ENCODE measurements around the gene XRCC4. TPM values are rescaled to one million over a fixed set of nuclear protein-coding genes. Genes with fewer than 3 reads are reported as not detected.
"Not testable (repeated sequence)": the region's sequence is repeated elsewhere in the genome, so short reads cannot be mapped to it uniquely, and the experiment has no call there.

XRCC4 gene
- total RNA-seq, 5 donors from 2014 or later (not counting 1 experiment from before 2014, with no cell fraction given): 3.5 to 5.1 (median 4.2) TPM

- Histone ChIP-seq H3K9me3 (no peaks in the 10 kb centered on the region), H3K27ac (ENCODE audit: low read length) (no peak overlapping the region), H3K27me3 (replicated peaks in 1 of 2; ENCODE audit: control insufficient read depth in 2 of 2, extremely low read depth in 1 of 2, insufficient read depth in 2 of 2, low read length in 1 of 2) (no peaks in the 10 kb centered on the region), H3K4me1 (ENCODE audit: control insufficient read depth in 1 of 2, extremely low read depth in 1 of 2, insufficient read depth in 2 of 2, low read length in 2 of 2) (no peaks in the 10 kb centered on the region), H3K36me3 (ENCODE audit: control insufficient read depth in 2 of 2, extremely low read depth in 1 of 2, insufficient read depth in 1 of 2, low read length in 1 of 2) (no peaks in the 10 kb centered on the region), H3K4me3 (ENCODE audit: control insufficient read depth in 1 of 2, extremely low read depth in 1 of 2, low read length in 1 of 2) (no peak overlapping the region)
- Mint-ChIP-seq H3K9me3 (no peaks in the 10 kb centered on the region), H3K27me3 (no peaks in the 10 kb centered on the region), H3K4me1 (no peaks in the 10 kb centered on the region), H3K27ac (no peak overlapping the region), H3K4me3 (no peak overlapping the region), H3K36me3 (peaks cover 15% of the 10 kb centered on the region)
- DNase-seq (no peak), ATAC-seq (replicated peaks in 1 of 4) (no peak)
- ChIA-PET CTCF (interaction anchor here in 1 of 2 donors (0.6 kb wide), 1 partner anchor 10 kb away, joined by 3 read pairs; no protein-coding TSS in a partner anchor), POLR2A (interaction anchor here in 1 of 2 donors (0.7 kb wide), 1 partner anchor 1071 kb away, joined by 5 read pairs; no protein-coding TSS in a partner anchor)
Observed at GRCh38 chr5:83145882-83146331, 68.6 kb downstream of the XRCC4 start.

- no peaks in the 10 kb centered on the region for H3K9me3 Mint-ChIP-seq
- no peaks in the 10 kb centered on the region for H3K27me3 Mint-ChIP-seq
- H3K27me3 ChIP-seq (replicated peaks in 1 of 2; ENCODE audit: control insufficient read depth in 2 of 2, extremely low read depth in 1 of 2, insufficient read depth in 2 of 2, low read length in 1 of 2): no peaks in the 10 kb centered on the region
- ChIA-PET POLR2A (no interaction called here), CTCF (interaction anchor here in 1 of 2 donors (0.6 kb wide), 1 partner anchor 10 kb away, joined by 3 read pairs; no protein-coding TSS in a partner anchor)
- H3K4me1 ChIP-seq (ENCODE audit: control insufficient read depth in 1 of 2, extremely low read depth in 1 of 2, insufficient read depth in 2 of 2, low read length in 2 of 2): no peaks in the 10 kb centered on the region
- no peak overlapping the region for H3K4me3 Mint-ChIP-seq
- H3K4me1 Mint-ChIP-seq: no peaks in the 10 kb centered on the region
- H3K4me3 ChIP-seq (ENCODE audit: control insufficient read depth in 1 of 2, extremely low read depth in 1 of 2, low read length in 1 of 2): no peak overlapping the region
- no CpG with 5 or more reads among the region's 4 CpGs for WGBS (ENCODE audit: insufficient coverage)
- H3K36me3 ChIP-seq (ENCODE audit: control insufficient read depth in 2 of 2, extremely low read depth in 1 of 2, insufficient read depth in 1 of 2, low read length in 1 of 2): no peaks in the 10 kb centered on the region
- peaks cover 11% of the 10 kb centered on the region for H3K36me3 Mint-ChIP-seq
- DNase-seq (no peak), ATAC-seq (replicated peaks in 1 of 4) (no peak)
- no peaks in the 10 kb centered on the region for H3K9me3 ChIP-seq
- no peak overlapping the region for H3K27ac ChIP-seq (ENCODE audit: low read length)
- H3K27ac Mint-ChIP-seq: no peak overlapping the region
Observed at GRCh38 chr5:83146441-83146840, 69.1 kb downstream of the XRCC4 start.

DNA sequence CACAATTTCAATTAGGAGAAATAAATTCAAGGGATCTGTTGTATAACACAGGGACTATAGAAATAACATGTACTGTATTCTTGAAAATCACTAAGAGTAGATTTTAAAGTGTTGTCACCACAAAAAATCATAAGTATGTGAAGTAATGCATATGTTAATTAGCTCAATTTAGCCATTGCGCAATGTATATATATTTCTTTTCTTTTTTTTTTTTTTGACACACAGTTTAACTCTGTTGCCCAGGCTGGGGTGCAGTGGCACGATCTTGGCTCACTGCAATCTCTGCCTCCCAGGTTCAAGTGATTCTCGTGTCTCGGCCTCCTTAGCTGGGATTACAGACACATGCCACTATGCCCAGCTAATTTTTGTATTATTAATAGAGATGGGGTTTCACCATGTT, 70.2 kb downstream of the XRCC4 start:
- Mint-ChIP-seq H3K4me1 (no peaks in the 10 kb centered on the region), H3K36me3 (peaks cover 11% of the 10 kb centered on the region), H3K9me3 (no peaks in the 10 kb centered on the region), H3K27ac (no peak overlapping the region), H3K27me3 (no peaks in the 10 kb centered on the region), H3K4me3 (no peak overlapping the region)
- no peak overlapping the region for H3K4me3 ChIP-seq (ENCODE audit: control insufficient read depth in 1 of 2, extremely low read depth in 1 of 2, low read length in 1 of 2)
- H3K27ac ChIP-seq (ENCODE audit: low read length): no peak overlapping the region
- H3K36me3 ChIP-seq (ENCODE audit: control insufficient read depth in 2 of 2, extremely low read depth in 1 of 2, insufficient read depth in 1 of 2, low read length in 1 of 2): no peaks in the 10 kb centered on the region
- H3K27me3 ChIP-seq (replicated peaks in 1 of 2; ENCODE audit: control insufficient read depth in 2 of 2, extremely low read depth in 1 of 2, insufficient read depth in 2 of 2, low read length in 1 of 2): no peaks in the 10 kb centered on the region
- no CpG with 5 or more reads among the region's 4 CpGs for WGBS (ENCODE audit: insufficient coverage)
- POLR2A ChIA-PET: interaction anchor here in 1 of 2 donors (0.6 kb wide), 1 partner anchor 292 kb away, joined by 3 read pairs; no protein-coding TSS in a partner anchor
- CTCF ChIA-PET: no interaction called here
- DNase-seq (no peak), ATAC-seq (replicated peaks in 1 of 4) (no peak)
- H3K4me1 ChIP-seq (ENCODE audit: control insufficient read depth in 1 of 2, extremely low read depth in 1 of 2, insufficient read depth in 2 of 2, low read length in 2 of 2): no peaks in the 10 kb centered on the region
- no peaks in the 10 kb centered on the region for H3K9me3 ChIP-seq

DNA sequence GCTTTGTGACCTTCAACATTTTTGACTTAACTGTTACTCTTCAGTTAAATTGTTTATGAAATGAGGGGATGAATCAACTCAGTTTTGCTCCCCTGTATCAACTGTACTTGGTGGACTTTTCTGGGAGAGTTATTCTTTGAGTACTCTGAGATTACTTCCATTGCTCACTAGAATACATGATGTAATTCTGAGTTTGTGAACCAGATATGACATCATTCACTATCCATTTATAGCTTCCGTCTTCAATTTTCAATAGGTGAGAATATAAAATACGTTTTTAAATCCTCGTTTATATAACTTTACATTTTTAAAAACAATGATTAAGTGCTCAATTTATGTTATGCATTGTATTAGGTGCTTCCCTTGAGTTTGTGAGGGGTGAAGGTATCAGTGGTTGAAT, 71.0 kb downstream of the XRCC4 start:
- no CpG with 5 or more reads among the region's 3 CpGs for WGBS (ENCODE audit: insufficient coverage)
- POLR2A ChIA-PET: no interaction called here
- CTCF ChIA-PET: no interaction called here
- H3K27me3 ChIP-seq (replicated peaks in 1 of 2; ENCODE audit: control insufficient read depth in 2 of 2, extremely low read depth in 1 of 2, insufficient read depth in 2 of 2, low read length in 1 of 2): no peaks in the 10 kb centered on the region
- no peak overlapping the region for H3K4me3 Mint-ChIP-seq
- H3K27me3 Mint-ChIP-seq: no peaks in the 10 kb centered on the region
- H3K9me3 ChIP-seq: no peaks in the 10 kb centered on the region
- H3K4me3 ChIP-seq (ENCODE audit: control insufficient read depth in 1 of 2, extremely low read depth in 1 of 2, low read length in 1 of 2): no peak overlapping the region
- H3K27ac ChIP-seq (ENCODE audit: low read length): no peak overlapping the region
- ATAC-seq (replicated peaks in 1 of 4): no peak
- no peak overlapping the region for H3K27ac Mint-ChIP-seq
- DNase-seq: no peak
- H3K36me3 Mint-ChIP-seq: peaks cover 11% of the 10 kb centered on the region
- no peaks in the 10 kb centered on the region for H3K4me1 Mint-ChIP-seq
- H3K4me1 ChIP-seq (ENCODE audit: control insufficient read depth in 1 of 2, extremely low read depth in 1 of 2, insufficient read depth in 2 of 2, low read length in 2 of 2): no peaks in the 10 kb centered on the region
- H3K9me3 Mint-ChIP-seq: no peaks in the 10 kb centered on the region
- no peaks in the 10 kb centered on the region for H3K36me3 ChIP-seq (ENCODE audit: control insufficient read depth in 2 of 2, extremely low read depth in 1 of 2, insufficient read depth in 1 of 2, low read length in 1 of 2)

DNA sequence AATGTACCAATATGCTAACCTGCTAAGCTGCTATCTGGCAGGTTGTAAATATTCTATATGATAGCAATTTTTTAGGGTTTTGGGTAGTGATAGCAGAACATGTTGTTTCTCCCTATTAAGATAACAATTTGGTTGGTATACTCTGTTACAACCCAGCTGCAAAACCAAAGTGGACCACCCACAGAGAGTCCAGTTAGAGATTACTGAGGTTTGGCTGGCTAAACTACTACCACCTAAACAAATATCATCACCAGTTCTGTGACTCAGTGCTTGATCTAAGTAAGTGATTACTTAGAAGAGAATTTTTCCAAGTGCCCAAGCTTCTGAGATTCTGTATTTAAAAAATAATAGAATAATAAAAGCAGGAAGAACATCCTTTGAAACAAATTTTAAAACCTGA, 72.3 kb downstream of the XRCC4 start:
- ChIA-PET POLR2A (no interaction called here), CTCF (no interaction called here)
- no peak for DNase-seq
- Mint-ChIP-seq H3K27ac (no peak overlapping the region), H3K27me3 (no peaks in the 10 kb centered on the region), H3K9me3 (no peaks in the 10 kb centered on the region), H3K4me1 (no peaks in the 10 kb centered on the region), H3K36me3 (peaks cover 7% of the 10 kb centered on the region), H3K4me3 (no peak overlapping the region)
- no peaks in the 10 kb centered on the region for H3K4me1 ChIP-seq (ENCODE audit: control insufficient read depth in 1 of 2, extremely low read depth in 1 of 2, insufficient read depth in 2 of 2, low read length in 2 of 2)
- no peak overlapping the region for H3K4me3 ChIP-seq (ENCODE audit: control insufficient read depth in 1 of 2, extremely low read depth in 1 of 2, low read length in 1 of 2)
- H3K27me3 ChIP-seq (replicated peaks in 1 of 2; ENCODE audit: control insufficient read depth in 2 of 2, extremely low read depth in 1 of 2, insufficient read depth in 2 of 2, low read length in 1 of 2): no peaks in the 10 kb centered on the region
- H3K36me3 ChIP-seq (ENCODE audit: control insufficient read depth in 2 of 2, extremely low read depth in 1 of 2, insufficient read depth in 1 of 2, low read length in 1 of 2): no peaks in the 10 kb centered on the region
- no peak for ATAC-seq (replicated peaks in 1 of 4)
- H3K27ac ChIP-seq (ENCODE audit: low read length): no peak overlapping the region
- H3K9me3 ChIP-seq: no peaks in the 10 kb centered on the region

GRCh38 chr5:83151821-83152220, 74.5 kb downstream of the XRCC4 start:
- H3K27me3 ChIP-seq (replicated peaks in 1 of 2; ENCODE audit: control insufficient read depth in 2 of 2, extremely low read depth in 1 of 2, insufficient read depth in 2 of 2, low read length in 1 of 2): no peaks in the 10 kb centered on the region
- no peaks in the 10 kb centered on the region for H3K36me3 ChIP-seq (ENCODE audit: control insufficient read depth in 2 of 2, extremely low read depth in 1 of 2, insufficient read depth in 1 of 2, low read length in 1 of 2)
- H3K4me1 ChIP-seq (ENCODE audit: control insufficient read depth in 1 of 2, extremely low read depth in 1 of 2, insufficient read depth in 2 of 2, low read length in 2 of 2): no peaks in the 10 kb centered on the region
- POLR2A ChIA-PET: no interaction called here
- Mint-ChIP-seq H3K4me1 (no peaks in the 10 kb centered on the region), H3K4me3 (no peak overlapping the region), H3K9me3 (no peaks in the 10 kb centered on the region), H3K27ac (no peak overlapping the region), H3K36me3 (peaks cover 6% of the 10 kb centered on the region), H3K27me3 (no peaks in the 10 kb centered on the region)
- no peak overlapping the region for H3K4me3 ChIP-seq (ENCODE audit: control insufficient read depth in 1 of 2, extremely low read depth in 1 of 2, low read length in 1 of 2)
- no peak overlapping the region for H3K27ac ChIP-seq (ENCODE audit: low read length)
- ATAC-seq (replicated peaks in 1 of 4) (no peak), DNase-seq (no peak)
- CTCF ChIA-PET: no interaction called here
- no peaks in the 10 kb centered on the region for H3K9me3 ChIP-seq
- no CpG with 5 or more reads among the region's 1 CpG for WGBS (ENCODE audit: insufficient coverage)

DNA sequence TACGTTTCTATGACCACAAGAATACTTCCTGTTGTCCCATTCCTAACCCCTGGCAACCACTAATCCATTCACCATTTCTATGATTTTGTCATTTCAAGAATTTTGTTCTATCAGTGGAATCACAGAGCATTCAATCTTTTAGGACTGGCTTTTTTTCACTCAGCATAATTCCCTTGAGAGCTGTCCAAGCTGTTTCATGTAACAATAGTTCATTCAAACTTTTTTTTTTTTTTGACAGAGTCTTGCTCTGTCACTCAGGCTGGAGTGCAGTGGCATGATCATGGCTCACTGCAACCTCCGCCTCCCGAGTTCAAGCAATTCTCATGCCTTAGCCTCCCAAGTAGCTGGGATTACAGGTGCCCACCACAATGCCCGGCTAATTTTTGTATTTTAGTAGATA, 75.6 kb downstream of the XRCC4 start:
- not testable (repeated sequence) for H3K27me3 ChIP-seq (replicated peaks in 1 of 2; ENCODE audit: control insufficient read depth in 2 of 2, extremely low read depth in 1 of 2, insufficient read depth in 2 of 2, low read length in 1 of 2); H3K27ac Mint-ChIP-seq; H3K4me1 Mint-ChIP-seq; H3K36me3 ChIP-seq (ENCODE audit: control insufficient read depth in 2 of 2, extremely low read depth in 1 of 2, insufficient read depth in 1 of 2, low read length in 1 of 2); H3K4me3 Mint-ChIP-seq; ATAC-seq (replicated peaks in 1 of 4); H3K9me3 ChIP-seq; DNase-seq; H3K4me1 ChIP-seq (ENCODE audit: control insufficient read depth in 1 of 2, extremely low read depth in 1 of 2, insufficient read depth in 2 of 2, low read length in 2 of 2); H3K36me3 Mint-ChIP-seq; H3K27me3 Mint-ChIP-seq; H3K27ac ChIP-seq (ENCODE audit: low read length); H3K4me3 ChIP-seq (ENCODE audit: control insufficient read depth in 1 of 2, extremely low read depth in 1 of 2, low read length in 1 of 2); H3K9me3 Mint-ChIP-seq
- WGBS (ENCODE audit: insufficient coverage): 40% methylated on average over 1 of the region's 4 CpGs
- ChIA-PET CTCF (interaction anchor here in 1 of 2 donors (0.7 kb wide), 1 partner anchor 154 kb away, joined by 6 read pairs; no protein-coding TSS in a partner anchor), POLR2A (interaction anchor here in 1 of 2 donors (0.6 kb wide), 1 partner anchor 18 kb away, joined by 4 read pairs; no protein-coding TSS in a partner anchor)

Measured in T-cell (primary cell).